Mesothelial cell of epicardium (in vitro differentiated cells): ENCODE results near the gene SCD5. TPM values are rescaled to one million over a fixed set of nuclear protein-coding genes. Genes with fewer than 3 reads are reported as not detected.

ENCODE experiments used
- DNase-seq, 2 experiments: peaks; one replicate each; pipeline ENCODE4 v3.0.0; 2021; ENCODE audit warnings: low spot score in 2 of 2; ENCODE audit not compliant: unreplicated experiment in 2 of 2
- H3K27ac Mint-ChIP-seq: 2 replicates; pipeline ENCODE4 v1.8.0; 2021; ENCODE audit warnings: mixed read lengths
- H3K27me3 Mint-ChIP-seq: 2 replicates; pipeline ENCODE4 v1.8.0; 2021; ENCODE audit warnings: low read depth, mixed read lengths
- H3K36me3 Mint-ChIP-seq: 2 replicates; pipeline ENCODE4 v1.8.0; 2021; ENCODE audit warnings: mixed read lengths
- H3K4me1 Mint-ChIP-seq: 2 replicates; pipeline ENCODE4 v1.8.0; 2021; ENCODE audit warnings: mixed read lengths
- H3K4me3 Mint-ChIP-seq: 2 replicates; pipeline ENCODE4 v1.8.0; 2021; ENCODE audit warnings: mild to moderate bottlenecking, moderate library complexity, mixed read lengths
- H3K9me3 Mint-ChIP-seq: 2 replicates; pipeline ENCODE4 v1.8.0; 2021; ENCODE audit warnings: mixed read lengths
- total RNA-seq: library from RNA; stranded (reverse); gene quantifications from 3 replicates; pipeline ENCODE4 v1.2.1, GENCODE V29; 2021
- TF ChIP-seq, protein P1 (sequence below): fragments of 200-600 bp; sonication (generic); IDR thresholded peaks from one replicate; pipeline ENCODE4 v1.5.0; 2021; ENCODE audit warnings: antibody characterized with exemption; ENCODE audit not compliant: unreplicated experiment

Gene SCD5
- total RNA-seq, 1 donor from 2014 or later: 27.2 TPM

DNA sequence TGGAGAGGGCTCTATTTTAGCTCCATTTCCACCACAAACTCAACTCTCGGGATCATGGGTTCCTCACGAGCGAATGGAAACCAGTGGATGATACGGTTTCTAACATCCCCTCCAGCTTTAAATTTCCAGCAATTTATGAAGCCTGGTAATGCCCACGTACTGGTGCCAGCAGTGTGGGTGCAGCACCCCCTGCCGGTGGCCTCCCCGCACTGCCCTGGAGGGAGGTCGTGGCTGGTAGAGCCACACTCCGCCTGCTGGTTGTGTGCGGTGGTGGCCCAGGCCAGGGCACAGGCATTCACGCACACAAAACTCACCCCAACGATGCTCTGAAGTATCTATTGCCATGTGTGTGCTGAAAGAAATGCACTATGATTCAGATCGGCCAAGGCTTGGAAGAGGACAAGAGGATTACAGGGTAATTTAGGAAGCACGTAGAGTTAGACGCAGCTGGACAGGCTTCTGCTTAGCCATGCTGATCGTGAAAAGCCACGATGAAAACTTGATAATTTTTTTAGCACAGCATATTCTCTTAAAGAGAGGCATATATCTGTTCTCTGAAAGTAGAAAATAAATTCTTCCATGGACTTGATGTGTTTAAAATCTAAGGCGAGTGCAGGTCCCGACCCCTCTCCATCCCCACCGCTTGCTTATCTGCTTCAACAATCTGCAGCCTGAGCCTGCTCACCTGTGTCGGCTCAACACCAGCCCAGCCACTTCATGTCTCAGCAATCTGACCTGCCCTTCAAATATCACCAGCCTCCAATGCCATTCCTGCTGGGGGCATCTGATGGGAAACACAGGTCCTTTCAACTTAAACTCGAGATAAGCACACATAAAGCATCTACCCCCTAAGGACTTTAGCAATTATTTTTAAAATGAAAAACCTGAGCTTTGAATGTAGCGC, 59.1 kb downstream of the SCD5 start:
- H3K27ac Mint-ChIP-seq: no peak overlapping the region
- H3K36me3 Mint-ChIP-seq: no peaks in the 10 kb centered on the region

DNA sequence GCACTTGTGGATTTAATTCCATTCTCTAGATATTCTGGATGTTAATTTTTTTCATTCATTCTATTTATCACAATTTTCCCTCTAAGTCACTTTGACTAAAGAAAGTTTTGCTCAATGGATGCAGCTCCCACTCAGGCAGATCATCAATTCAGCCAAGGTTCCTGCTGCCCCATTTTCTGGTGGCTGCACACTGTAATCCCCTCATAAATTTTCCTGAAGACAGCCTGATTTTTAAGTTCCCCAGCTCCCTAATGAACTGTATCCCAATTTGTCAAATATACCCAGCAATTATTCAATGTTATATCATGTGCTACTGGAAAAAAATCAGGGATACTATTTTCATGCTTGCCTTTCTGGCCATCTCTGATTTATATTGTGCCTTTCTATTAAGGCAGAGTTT, 61.2 kb downstream of the SCD5 start:
- H3K27me3 Mint-ChIP-seq: peaks cover 1% of the 10 kb centered on the region
- peaks cover 20% of the 10 kb centered on the region for H3K4me1 Mint-ChIP-seq
- H3K36me3 Mint-ChIP-seq: no peaks in the 10 kb centered on the region
- DNase-seq: no peak
- no peak overlapping the region for H3K4me3 Mint-ChIP-seq
- no peaks in the 10 kb centered on the region for H3K9me3 Mint-ChIP-seq
- TF ChIP-seq, protein P1, sequence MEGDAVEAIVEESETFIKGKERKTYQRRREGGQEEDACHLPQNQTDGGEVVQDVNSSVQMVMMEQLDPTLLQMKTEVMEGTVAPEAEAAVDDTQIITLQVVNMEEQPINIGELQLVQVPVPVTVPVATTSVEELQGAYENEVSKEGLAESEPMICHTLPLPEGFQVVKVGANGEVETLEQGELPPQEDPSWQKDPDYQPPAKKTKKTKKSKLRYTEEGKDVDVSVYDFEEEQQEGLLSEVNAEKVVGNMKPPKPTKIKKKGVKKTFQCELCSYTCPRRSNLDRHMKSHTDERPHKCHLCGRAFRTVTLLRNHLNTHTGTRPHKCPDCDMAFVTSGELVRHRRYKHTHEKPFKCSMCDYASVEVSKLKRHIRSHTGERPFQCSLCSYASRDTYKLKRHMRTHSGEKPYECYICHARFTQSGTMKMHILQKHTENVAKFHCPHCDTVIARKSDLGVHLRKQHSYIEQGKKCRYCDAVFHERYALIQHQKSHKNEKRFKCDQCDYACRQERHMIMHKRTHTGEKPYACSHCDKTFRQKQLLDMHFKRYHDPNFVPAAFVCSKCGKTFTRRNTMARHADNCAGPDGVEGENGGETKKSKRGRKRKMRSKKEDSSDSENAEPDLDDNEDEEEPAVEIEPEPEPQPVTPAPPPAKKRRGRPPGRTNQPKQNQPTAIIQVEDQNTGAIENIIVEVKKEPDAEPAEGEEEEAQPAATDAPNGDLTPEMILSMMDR: no peak
- peak overlapping the region; percentile 19 for H3K27ac Mint-ChIP-seq

More for the DNA sequence above, 59.1 kb downstream of the SCD5 start:
- TF ChIP-seq, protein P1: peak; percentile 89
- H3K4me1 Mint-ChIP-seq: peaks cover 23% of the 10 kb centered on the region
- DNase-seq: peak; percentile 45 to 82
- H3K4me3 Mint-ChIP-seq: no peak overlapping the region
- H3K9me3 Mint-ChIP-seq: no peaks in the 10 kb centered on the region
- peaks cover 1% of the 10 kb centered on the region for H3K27me3 Mint-ChIP-seq

DNA sequence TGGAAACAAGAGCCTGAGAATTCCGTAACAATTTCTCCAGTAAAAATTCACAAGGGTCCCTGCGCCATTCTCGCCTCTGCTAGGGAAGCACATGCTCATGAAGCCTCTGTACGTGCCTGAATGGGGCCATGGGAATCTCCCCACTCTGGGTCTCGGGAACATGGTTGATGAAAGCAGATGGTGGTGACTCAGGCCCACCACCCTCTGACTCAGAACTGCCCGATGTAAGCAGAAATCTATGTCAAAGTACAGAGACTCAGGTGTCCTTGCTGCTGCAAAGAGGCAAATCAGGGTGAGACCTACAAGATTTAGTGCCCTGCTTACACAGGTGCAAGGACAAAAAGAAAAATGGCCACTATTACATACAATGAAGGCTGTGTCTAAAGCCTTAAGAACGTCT, 65.0 kb downstream of the SCD5 start:
- H3K36me3 Mint-ChIP-seq: peaks cover 8% of the 10 kb centered on the region
- TF ChIP-seq, protein P1: no peak
- peaks cover 6% of the 10 kb centered on the region for H3K9me3 Mint-ChIP-seq
- no peak for DNase-seq
- no peak overlapping the region for H3K4me3 Mint-ChIP-seq
- peaks cover 12% of the 10 kb centered on the region for H3K4me1 Mint-ChIP-seq
- H3K27ac Mint-ChIP-seq: peak overlapping the region; percentile 11
- H3K27me3 Mint-ChIP-seq: no peaks in the 10 kb centered on the region

DNA sequence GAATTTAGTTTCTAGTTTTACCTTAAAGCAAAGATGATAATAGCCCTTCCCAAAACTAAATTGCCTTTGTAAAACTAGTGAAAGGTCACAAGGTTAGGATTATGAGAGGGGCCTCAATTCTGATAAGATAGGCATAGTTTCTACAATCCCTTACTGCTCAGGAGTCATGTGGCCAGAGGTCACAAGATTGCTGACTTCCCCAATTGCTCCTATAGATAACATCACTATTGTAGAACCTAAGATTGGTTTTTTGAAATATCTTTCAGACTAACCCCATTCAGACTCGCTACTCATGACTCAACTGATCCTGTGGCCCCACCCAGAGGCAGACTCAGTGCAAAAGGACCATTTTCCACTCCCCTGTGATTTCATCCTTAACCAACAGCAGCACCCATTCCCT, 70.3 kb downstream of the SCD5 start:
- H3K4me1 Mint-ChIP-seq: no peaks in the 10 kb centered on the region
- H3K4me3 Mint-ChIP-seq: no peak overlapping the region
- TF ChIP-seq, protein P1: no peak
- H3K36me3 Mint-ChIP-seq: peaks cover 11% of the 10 kb centered on the region
- H3K9me3 Mint-ChIP-seq: peaks cover 9% of the 10 kb centered on the region
- H3K27me3 Mint-ChIP-seq: no peaks in the 10 kb centered on the region
- DNase-seq: no peak
- H3K27ac Mint-ChIP-seq: no peak overlapping the region

DNA sequence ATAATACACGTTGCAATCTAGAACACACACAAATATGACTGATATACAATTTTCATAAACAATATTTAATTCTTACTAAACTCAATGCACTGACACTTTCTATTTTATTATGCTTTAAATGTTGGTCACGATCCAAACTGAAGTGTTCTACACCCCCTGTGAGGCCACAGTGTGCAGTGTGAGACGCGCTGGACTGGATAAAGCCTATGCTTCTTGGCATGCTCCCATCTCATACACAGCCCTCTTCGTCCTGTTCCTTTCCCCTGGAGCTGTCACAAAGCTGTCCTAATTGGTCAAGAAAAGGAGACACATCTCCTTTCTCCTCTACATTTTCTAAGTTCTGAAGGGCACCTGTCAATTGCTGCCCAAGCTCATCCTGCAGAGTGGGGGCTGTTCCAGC, 72.0 kb downstream of the SCD5 start:
- no peak overlapping the region for H3K4me3 Mint-ChIP-seq
- H3K27me3 Mint-ChIP-seq: no peaks in the 10 kb centered on the region
- peaks cover 9% of the 10 kb centered on the region for H3K9me3 Mint-ChIP-seq
- H3K27ac Mint-ChIP-seq: no peak overlapping the region
- DNase-seq: no peak
- H3K36me3 Mint-ChIP-seq: peaks cover 11% of the 10 kb centered on the region
- H3K4me1 Mint-ChIP-seq: no peaks in the 10 kb centered on the region
- TF ChIP-seq, protein P1: no peak
